CD4-positive, alpha-beta T cell treated with Interleukin-15 for 4 hours (primary cell): ENCODE measurements around the gene ORC4.
A peak's percentile ranks its signal among the peaks of the same experiment; 100 is the strongest.

ENCODE experiments used
- DNase-seq: peaks from one replicate; pipeline ENCODE4 v3.0.0-alpha.2; 2020; ENCODE audit warnings: low spot score

The ORC4 gene

GRCh38 chr2:148020111-148021058 lies at the start of gene ORC4:
Gene ORC4 (minus strand): TSS chr2:148020737. CDS start chr2:147975958, 44,779 bp downstream.
- peak; percentile 98 for DNase-seq

- DNase-seq = no peak
These were observed 47.3 kb upstream of the ORC4 start for GRCh38 chr2:148067801-148068200.

GRCh38 chr2:148065936-148066335 lies 45.4 kb upstream of the ORC4 start:
- no peak for DNase-seq

DNA sequence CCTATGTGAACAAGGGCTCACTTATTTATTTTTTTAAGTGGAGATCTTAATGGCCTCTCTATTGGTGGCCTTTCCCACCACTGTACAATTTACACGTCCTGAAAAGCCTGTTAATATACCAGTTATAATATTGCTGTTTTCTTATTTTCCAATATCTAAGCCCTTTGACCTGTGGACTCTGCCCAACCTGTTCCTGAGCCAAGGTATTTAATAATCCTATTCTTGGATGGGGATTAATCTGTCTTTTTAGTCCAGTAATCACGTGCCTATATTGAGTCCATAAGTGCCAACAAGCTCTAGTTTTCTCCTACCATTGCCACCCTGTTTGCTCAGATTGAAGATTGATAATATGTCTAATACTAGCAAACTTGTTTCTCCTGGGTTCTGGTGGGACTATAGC lies 43.1 kb upstream of the ORC4 start:
- no peak for DNase-seq

DNA sequence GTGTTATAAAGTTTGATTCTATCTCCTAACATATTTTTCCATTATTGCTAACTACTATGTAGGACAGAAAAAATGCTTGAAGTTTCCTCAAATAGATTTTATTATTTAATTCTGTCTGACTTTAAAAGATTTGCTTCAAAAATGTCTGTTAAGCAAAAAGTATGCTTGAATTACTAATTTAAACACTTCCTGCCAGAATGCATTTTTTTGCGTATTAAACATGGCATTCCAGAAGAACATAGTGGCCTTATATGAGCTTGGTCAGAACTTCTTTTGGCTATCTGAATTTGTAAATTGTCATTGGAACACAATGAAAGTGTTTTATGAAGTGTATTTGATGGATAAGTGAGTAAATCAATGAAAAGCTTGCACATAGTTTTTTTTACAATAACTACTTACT lies 38.1 kb upstream of the ORC4 start:
- no peak for DNase-seq

DNA sequence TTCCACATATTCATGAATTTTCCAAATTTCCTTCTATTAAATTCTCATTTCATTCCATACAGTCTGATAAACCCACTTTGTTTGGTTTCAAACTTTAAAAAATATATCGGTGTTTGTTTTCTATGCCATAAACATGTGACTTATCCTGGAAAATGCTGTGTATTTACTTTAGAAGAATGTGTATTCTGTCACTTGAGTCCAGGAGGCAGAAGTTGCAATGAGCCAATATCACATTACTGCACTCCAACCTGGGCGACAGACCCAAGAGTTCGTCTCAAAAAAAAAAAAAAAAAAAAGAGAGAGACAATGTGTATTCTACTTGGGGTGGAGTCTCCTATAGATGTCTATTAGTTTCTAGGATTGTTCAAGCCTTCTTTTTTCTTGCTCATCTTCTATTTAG lies 32.1 kb upstream of the ORC4 start:
- DNase-seq = no peak

- DNase-seq = no peak
These were observed 28.7 kb upstream of the ORC4 start for GRCh38 chr2:148049284-148049683.

GRCh38 chr2:148048475-148049221 lies 28.1 kb upstream of the ORC4 start:
- no peak for DNase-seq

- no peak for DNase-seq
These were observed 26.3 kb upstream of the ORC4 start for GRCh38 chr2:148046802-148047201.

DNA sequence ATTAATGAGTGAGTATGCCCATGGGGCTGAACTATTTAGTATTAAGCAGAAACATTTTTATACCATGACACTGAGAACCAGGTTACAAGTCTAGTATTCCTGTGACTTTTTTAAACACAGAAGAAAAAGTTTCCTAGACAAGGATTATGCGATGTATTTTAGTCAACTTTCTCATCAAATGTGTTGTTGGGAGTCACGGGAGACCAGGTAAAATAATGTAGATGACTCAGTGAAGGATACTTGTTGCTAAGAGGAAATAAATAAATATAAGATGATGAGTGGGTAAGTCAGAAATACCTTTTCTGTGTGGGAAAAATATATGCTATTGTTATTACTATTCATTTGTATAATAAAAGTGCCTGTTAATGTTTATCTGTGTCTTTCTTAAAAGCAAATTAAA lies 23.8 kb upstream of the ORC4 start:
- no peak for DNase-seq

GRCh38 chr2:148042219-148042618 lies 21.7 kb upstream of the ORC4 start:
- DNase-seq = no peak

DNA sequence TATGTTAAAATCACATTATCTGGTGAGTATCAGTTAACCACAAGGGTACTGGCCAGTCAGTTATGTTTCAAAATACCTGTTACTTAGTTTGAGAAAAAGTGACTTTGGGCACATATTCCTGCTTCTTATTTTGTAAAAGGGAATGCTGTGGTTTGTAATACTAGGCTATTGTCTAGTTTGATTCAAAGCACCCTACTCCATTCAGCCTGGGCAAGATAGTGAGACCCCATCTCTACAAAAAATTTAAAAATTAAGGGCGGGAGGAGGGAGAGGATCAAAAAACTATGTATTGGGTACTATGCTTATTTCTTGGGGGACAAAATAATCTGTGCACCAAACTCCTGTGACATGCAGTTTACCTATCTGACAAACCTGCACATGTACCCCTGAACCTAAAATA lies 19.2 kb upstream of the ORC4 start:
- DNase-seq = no peak

GRCh38 chr2:148032215-148032614 lies 11.7 kb upstream of the ORC4 start:
- DNase-seq = no peak

- DNase-seq = no peak
These were observed 10.6 kb upstream of the ORC4 start for GRCh38 chr2:148031152-148031551.

- DNase-seq = no peak
These were observed 8.2 kb upstream of the ORC4 start for GRCh38 chr2:148028781-148029180.

- no peak for DNase-seq
These were observed 7.3 kb upstream of the ORC4 start for GRCh38 chr2:148027822-148028221.

- DNase-seq = no peak
These were observed 6.0 kb upstream of the ORC4 start for GRCh38 chr2:148026573-148026972.

DNA sequence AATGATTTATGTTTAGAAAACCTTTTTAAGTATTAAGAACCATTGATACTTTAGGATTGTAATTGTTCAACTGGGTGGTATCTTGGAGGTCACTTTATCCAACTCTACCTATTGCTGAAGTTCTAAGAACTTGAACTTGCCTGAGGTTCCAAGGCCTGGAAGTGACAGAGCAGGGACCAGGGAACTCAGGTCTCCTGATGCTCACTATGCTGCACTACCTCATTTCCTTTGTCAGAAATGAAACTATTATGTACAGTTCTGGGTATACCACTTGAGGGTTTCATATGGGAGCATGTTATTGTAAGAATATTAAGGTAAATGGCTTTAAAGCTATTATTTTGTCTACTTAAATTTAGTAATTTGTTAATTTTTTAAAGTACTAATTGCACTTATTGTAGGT lies 3.3 kb upstream of the ORC4 start:
- DNase-seq = peak; percentile 25

GRCh38 chr2:148022882-148023281 lies 2.3 kb upstream of the ORC4 start:
- DNase-seq = no peak

GRCh38 chr2:148022351-148022750 lies 1.8 kb upstream of the ORC4 start:
- DNase-seq = no peak

DNA sequence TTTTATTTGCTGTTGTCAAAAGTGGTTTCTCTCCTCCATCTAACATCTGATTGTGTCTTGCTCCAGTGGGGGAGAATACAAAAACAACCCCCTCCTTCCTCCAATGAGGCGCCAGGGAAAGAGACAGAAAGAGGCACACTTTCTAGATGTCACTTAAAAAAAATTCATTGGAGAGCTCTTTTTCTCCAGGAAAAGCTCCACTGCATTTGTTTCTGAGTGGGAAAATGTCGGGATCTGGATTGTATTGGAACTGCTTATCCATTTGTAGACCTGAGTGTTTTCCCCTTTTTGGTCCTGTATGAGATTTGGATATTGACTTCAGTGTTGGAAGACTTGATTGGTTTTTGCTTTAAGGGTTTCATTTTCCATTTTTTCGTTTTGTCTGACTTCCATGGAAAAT lies 1.3 kb upstream of the ORC4 start:
- no peak for DNase-seq

- peak; percentile 62 for DNase-seq
These were observed 723 bp upstream of the ORC4 start, which contains the start of gene MBD5 for GRCh38 chr2:148021059-148021861. Gene MBD5 (plus strand): TSS chr2:148021091.
